NCI-H1436 (cell line): ENCODE results near the gene TRIM32.

Experiments
- DNase-seq: peaks from one replicate; lab custom pipeline; 2025; lab: John Stamatoyannopoulos, UW

Gene TRIM32

GRCh38 chr9:116705531-116705930 is 18.4 kb downstream of the TRIM32 start:
- no peak for DNase-seq

- no peak for DNase-seq
Measured at GRCh38 chr9:116706310-116707290, 19.5 kb downstream of the TRIM32 start.

DNA sequence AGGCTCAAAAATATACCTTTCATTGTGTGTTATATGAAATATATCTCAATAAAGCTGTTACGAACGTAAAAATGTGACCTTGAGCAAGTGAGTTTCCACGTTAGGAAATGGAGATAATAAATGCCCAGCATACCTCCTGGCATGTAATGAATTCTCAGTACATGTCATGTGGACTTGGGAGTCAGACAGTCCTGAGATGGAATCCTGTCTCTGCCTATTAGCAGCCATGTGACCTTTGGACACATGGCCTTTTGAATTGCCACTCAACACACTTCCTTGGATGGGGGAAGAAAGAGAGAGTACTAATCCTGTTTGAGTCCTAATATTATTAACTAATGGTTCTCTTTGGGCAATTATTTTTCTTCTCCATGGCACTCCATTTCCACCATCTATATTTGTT is 25.7 kb downstream of the TRIM32 start:
- no peak for DNase-seq

GRCh38 chr9:116713271-116713670 is 26.2 kb downstream of the TRIM32 start:
- no peak for DNase-seq

GRCh38 chr9:116715751-116716150 is 28.6 kb downstream of the TRIM32 start:
- DNase-seq, result no peak

- DNase-seq, result no peak
Measured at GRCh38 chr9:116716438-116716837, 29.3 kb downstream of the TRIM32 start.

GRCh38 chr9:116717150-116717549 is 30.0 kb downstream of the TRIM32 start:
- no peak for DNase-seq

DNA sequence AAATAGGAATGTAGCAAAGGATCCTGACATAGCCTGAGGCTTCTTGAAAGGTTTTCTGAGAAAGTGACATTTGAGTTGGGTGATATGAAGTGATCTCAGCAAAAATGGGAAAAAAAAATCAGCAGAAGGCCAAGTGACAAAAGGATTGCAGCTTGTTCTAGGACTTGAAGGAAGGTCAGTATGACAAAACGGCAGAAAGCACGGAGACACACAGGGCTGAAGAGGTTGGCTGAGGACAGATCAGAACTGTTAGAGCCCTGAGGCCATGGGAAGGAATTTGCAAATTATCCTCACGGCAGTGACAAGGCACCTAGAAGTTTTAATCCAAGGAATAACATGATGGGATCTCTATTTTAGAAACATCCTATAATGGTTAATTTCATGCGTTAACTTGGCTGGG is 31.0 kb downstream of the TRIM32 start:
- DNase-seq, result no peak

- no peak for DNase-seq
Measured at GRCh38 chr9:116720111-116720510, 33.0 kb downstream of the TRIM32 start.

- DNase-seq, result no peak
Measured at GRCh38 chr9:116721411-116721810, 34.3 kb downstream of the TRIM32 start.

- DNase-seq, result no peak
Measured at GRCh38 chr9:116721944-116722343, 34.8 kb downstream of the TRIM32 start.

GRCh38 chr9:116724123-116724522 is 37.0 kb downstream of the TRIM32 start:
- no peak for DNase-seq

DNA sequence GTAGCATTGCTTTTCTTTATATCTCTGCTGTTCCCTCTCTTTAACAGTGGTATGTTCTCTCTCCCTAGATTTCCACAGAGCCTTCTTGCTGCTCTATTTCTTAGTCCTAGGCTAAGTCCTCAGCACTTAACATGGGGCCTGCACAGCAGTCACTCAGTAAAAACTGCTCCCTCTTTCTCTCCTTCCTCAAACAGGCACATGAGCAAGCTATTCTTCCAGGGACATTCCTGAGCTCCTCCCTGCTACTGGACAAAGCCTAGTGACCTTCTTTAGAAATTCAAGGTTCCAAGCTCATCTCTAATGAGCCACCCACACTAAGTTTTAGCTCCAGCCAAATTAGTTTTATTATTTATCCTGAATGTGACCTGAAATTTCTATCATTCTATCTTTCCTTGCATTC is 39.5 kb downstream of the TRIM32 start:
- no peak for DNase-seq

GRCh38 chr9:116733010-116733641 is 46.0 kb downstream of the TRIM32 start:
- no peak for DNase-seq

DNA sequence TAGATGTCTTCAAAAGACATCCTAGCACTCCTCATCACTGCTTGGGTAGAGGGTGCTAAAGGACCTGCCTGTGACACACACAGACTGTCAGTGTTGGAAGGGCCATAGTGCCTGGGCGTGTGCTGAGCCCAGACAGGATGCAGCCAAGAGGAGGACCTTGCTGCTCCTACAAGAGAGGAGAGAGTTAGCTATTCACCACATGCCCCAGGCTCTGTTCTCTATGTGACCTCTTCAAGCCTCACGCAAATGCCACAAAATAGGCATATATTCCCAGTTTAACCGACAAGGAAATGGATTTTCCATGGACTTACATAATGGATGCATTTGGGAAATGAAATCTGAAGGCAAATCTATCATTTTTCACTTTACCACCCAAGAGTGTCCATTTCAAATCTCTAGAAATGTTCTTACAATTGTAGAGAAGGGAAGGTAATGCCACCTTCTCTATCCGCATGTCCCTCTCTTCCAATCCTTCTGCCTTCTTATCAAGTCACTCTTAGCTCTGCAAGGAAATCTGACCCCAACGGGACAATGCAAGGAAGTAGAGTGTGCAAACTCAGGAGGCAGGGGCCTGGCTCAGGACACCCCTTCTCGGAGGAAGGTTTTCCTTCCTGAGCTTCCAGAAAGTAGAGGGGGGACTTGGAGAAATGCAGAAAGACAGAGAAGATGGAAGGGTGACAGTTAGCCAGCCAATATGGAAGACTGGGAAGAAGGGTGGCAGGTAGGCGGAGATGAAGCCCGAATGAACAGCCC is 49.5 kb downstream of the TRIM32 start:
- DNase-seq, result no peak

DNA sequence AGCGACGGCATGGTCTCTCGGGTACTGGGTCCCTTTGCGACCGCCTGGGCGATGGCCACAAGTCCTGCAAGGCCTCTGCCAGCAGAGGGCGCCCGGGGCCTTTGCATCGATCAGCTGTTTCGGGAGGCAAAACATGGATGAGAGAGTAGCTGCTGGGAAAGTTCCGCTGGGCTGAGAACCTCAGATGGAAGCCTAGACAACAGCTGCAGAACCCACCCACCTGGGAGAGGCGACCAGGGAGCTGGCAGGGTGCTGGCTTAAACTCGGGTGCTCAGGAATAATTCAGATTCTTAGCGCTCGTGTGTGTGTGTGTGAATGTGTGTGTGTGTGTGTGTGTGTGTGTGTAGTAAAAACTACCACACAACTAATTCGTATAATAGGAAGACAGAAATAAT is 50.0 kb downstream of the TRIM32 start:
- DNase-seq, result peak; percentile 81

DNA sequence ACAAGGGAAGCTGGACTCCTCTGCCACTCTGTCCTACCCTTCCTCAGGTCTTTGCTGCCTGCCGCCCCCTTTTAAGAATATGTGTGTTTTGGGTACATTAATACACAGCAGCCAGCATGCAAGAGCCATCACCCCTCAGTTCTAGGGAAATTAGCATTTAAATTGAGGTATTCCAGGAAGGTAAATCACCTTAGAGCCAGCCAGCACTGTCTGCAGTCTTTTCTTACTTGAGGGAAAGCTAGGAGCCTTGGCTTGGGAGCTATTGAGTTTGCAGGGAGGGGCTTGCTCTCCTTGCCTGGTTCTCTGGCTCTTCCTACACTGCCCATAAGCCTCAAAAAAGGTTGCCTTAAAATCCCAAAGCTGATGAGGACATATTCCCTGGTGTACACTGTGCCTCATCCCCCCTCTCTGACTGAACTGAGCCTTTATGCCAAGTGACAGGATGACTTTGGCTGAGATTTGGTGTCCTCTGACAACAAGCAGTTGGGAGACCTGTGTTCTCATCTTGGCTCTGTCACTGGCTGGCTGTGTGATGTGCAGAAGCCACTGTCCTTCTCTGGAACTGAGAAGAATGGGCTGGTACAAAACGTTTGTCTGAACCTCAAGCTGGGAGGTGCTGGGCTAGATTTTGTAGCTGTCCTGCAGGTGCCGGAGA is 54.1 kb downstream of the TRIM32 start:
- no peak for DNase-seq

DNA sequence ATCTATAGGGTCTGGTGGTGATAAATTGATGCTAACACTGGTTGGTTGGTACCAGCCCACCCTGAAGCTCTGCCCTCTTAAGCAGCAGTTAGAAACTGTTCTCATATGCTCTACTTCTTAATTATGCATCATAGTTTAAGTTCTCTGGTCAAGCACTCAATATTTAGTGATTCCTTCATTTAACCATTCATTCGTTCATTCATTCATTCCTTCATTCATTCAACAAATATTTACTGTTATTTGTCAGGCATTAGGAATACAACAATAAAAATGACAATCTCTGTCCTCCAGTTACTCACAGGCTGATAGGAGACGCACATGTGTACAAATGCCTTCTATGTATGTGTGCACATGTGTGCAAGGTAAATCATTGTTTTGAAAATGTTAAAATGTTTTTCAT is 54.6 kb downstream of the TRIM32 start:
- DNase-seq, result no peak

- no peak for DNase-seq
Measured at GRCh38 chr9:116749176-116749575, 62.1 kb downstream of the TRIM32 start.

GRCh38 chr9:116749772-116750171 is 62.7 kb downstream of the TRIM32 start:
- no peak for DNase-seq

- no peak for DNase-seq
Measured at GRCh38 chr9:116750510-116750909, 63.4 kb downstream of the TRIM32 start.
